NCI-H1436 treated with DMSO at 0.1 percent for 48 hours (cell line): ENCODE measurements around the gene FITM1.

Source experiments
- DNase-seq: peaks from one replicate; lab custom pipeline; 2025; lab: John Stamatoyannopoulos, UW

The FITM1 gene

DNA sequence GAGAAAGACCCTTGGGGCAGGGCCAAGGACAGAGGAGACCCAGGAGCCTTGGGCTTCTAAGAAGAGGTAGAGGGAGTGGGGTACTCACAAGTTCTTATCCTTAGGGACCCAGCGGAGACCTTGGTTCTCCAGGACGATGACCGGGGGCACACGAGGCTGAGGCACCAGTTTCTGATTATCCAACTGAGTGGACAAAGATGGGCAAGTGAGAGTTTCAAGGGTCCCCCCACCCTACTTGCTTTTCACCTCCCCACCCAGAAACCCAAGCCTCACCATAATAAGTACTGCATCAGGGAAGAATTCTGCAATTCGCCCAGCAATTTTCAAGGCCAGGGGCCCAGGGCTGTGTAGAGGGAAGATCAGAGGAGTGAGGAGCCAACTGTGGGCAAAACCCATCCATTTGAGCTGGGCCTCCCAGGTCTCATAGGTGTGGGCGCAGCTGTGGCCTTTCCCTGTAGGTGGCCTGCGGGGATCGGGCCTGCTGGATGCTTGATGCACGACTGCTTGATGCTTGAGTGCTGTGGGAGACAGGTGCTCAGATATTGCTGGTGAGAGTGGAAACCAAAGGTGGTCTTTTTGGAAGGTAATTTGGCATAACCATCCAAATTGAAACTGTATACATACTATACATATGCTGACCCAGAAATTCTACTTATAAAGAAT, 8.9 kb downstream of the FITM1 start:
- DNase-seq: no peak

DNA sequence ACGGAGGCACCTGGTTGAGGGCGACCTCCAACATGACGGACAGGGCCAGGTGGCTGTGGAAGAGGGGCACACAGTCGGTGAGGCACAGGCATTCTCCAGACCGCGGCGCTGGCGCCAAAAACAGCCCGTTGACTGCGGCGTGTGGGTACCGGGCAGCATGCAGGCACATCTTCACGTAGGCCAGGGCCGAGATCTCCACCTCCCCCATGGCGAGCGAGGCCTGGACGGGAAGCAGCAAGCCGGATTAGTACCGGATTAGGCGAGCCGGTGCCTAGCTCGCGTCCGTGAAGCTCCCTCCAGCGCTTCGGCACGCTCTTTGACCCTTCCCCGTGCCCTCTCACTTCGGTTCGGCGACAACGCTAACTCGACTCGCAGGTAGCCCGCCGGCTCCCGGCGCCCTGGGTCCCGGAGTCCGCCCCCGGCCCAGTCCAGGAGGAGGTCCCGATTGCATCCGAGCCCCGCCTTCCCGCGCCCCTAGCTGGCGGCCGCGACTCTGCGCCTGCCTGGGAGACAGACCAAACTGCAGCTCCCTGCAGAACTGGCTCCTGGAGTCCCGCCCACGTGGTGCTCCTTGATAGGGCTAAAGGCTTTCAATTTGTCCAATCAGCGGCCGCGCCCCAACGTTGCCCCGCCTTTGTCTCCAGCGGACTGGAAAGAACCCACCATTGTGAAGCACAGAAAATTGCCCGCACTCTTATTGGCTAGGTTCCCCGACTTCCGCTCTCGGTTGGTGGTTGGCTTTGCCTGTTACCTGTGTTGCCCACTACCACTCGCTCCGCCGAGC, 10.8 kb downstream of the FITM1 start, which contains the start of gene EMC9:
Gene EMC9 (minus strand): TSS at position 495 of the 784 bp plus-strand sequence. CDS start 287 bp downstream, at position 208.
- peak; percentile 99 for DNase-seq

DNA sequence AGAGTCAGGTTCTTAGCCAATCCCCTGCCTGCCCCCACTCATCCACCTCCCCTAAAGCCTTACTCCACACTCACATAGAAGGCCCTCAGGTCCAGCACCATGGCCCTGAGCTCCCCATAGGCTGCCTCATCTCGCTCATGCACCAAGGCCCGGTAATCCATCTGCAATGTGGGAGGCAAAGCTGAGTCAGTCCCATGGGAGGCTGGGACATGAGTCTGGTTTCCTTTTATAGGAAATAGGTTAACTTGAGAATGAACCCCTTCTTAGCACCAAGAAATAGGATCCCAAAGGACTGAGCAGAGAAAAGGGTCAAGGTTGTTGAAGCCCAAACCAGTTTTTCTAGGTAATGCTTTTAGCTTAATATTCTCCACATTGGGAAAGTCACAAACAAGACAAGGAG, 13.1 kb downstream of the FITM1 start:
- DNase-seq: no peak

DNA sequence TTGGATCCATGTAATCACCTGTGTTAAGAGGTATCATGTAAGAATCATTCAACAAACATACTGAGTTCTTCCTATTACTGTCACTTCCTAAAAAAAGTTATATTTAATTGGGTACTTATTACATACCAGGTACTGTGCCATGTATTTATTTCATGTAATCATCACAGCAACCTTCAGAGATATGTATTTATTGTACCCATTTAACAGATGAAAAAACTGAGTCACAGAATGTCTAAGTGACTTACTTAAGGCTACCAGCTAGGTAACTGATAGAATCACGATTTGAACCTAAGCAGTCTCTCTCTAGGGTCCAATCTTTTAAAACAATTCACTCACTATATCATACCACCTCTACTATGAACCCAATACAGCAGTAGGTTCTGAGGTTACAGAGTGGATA, 14.0 kb downstream of the FITM1 start:
- DNase-seq: no peak

DNA sequence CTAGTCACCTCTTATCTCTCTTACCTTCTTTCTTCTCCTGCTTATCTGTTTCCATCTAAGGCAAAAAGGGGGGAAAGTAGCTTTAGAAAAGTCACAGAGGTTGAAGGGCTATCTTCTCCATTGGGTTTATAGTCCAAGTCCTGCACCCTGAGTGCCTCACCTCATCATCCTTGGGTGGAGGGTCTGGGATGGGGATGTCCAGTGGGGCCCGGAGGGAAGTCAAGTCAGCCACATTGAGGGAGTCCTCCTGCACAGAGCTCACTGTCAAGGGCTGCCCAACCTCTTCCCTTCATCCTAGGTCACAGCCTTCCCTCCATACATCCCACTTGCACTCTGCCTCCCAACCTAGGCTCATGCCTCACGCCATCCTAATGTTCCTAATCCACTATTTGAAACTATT, 14.8 kb downstream of the FITM1 start:
- no peak for DNase-seq

DNA sequence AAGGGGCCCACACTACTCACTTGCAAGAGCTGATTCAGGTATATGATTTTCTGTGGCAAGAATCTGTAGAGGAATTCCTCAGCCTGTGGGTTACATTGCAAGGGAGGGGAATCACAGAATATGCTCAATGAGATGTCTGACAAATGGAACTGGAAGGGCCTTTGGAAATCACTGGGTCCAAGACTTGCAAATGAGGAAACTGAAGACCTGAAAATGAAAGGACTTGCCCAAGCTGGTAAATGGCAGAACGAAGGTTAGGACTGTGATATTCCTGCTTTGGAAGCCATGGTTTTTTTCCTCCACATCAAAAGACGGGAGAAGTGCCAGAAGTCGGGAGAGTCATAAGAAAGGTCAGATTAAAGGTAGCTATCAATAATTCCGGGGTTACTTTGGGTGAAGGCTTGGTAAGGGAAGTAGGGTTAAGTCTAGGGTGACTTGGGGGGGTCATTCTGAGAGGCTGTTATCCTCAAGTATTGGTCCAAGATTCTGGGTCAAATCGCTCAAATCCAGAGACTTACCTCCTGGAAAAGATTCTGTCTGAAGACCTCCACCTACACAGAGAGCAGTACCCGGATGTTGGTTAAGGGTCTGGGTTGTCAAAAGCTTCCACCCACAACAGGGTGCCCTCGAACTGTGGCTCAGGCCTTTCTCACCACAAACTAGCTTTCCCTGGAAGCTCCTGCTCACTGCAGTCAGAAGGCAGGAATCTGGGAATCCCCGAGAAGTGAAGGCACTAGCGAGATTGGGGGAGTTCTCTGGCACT, 15.4 kb downstream of the FITM1 start:
- DNase-seq: no peak

DNA sequence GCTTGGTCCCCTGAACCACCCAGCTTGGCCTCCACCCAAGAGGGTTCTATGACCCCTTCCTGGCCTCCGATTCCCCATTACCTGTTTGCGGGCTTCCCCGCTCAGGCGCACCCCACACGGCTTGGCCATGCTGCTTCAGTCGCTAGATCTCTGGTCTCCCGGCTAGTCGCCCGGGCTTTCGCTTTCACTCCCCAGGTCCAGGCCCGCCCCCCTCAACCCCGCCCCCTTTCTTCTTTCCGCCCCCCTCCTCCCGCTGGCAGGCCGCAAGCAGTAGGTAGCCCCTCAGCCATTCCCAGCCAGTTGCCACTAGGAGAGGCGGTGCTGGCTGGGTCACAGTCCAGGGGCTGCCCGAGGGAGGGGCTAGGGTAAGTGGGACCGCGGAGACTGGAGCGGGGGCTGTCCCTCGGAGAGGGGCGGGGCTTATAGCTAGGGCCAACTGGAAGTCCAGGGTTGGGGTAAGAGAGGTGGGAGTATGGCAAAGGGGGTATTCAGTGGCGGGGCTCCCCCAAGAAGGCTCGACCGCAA, 16.1 kb downstream of the FITM1 start, which contains the start of gene PSME2:
Gene PSME2 (minus strand): TSS at position 158 of the 525 bp plus-strand sequence. CDS start 29 bp downstream, at position 129.
- DNase-seq: peak; percentile 87

DNA sequence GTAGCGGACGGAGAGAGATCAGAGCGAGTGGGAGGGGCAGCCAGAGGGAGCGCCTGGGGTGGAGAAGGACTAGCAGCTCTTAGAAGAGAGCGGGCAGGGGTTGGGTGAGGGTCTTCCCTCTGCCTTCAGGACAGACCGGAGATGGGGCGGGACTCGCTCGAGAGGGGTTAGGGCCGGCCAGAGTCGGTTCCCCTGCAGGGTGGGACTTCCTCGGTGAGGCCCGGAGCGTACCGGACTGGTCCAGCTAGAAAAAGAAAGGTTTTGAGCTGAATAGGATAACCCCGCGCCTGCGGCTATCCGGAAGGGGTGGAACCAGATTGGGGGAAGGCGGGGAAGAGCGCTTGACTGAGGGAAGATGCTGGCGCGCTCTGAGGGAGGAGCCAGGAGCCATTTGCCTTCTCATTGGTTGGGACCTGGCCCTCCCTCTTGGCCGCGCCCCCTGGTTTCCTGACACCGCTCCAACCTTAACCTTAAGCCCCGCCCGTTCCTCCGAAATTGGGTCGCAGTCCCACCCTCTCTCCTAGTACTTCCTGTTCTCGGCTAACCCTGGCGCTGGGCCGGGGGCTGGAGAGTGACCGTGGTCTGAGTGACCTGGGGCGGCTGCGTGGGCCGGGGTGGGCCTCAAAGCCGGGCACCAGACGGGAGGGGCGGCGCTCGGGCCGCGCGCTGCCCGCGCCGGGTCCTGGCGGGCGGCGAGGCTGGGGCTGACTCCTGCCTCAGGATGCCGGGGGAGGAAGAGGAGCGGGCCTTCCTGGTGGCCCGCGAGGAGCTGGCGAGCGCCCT, 16.7 kb downstream of the FITM1 start, which contains the start of gene RNF31:
Gene RNF31 (plus strand): TSS at position 521 of the 783 bp plus-strand sequence. CDS start 201 bp downstream, at position 722.
- peak; percentile 93 for DNase-seq

DNA sequence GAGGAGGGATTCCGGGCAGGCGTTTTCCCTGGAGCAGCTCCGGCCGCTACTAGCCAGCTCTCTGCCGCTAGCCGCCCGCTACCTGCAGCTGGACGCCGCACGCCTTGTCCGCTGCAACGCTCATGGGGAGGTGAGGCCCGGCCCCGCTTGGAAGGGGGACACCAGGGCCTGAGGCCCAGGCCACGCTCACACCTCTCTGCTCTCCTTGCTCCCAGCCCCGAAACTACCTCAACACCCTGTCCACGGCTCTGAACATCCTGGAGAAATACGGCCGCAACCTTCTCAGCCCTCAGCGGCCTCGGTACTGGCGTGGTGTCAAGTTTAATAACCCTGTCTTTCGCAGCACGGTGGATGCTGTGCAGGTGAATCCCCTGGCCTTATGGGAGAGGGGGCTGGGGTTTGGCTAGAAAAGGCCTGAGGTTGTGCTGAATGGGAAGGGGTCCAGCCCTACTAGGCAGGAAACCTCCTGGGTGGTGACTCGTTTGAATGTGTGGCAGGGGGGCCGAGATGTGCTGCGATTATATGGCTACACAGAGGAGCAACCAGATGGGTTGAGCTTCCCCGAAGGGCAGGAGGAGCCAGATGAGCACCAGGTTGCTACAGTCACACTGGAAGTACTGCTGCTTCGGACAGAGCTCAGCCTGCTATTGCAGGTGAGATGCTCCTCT, 17.4 kb downstream of the FITM1 start:
- DNase-seq: no peak

DNA sequence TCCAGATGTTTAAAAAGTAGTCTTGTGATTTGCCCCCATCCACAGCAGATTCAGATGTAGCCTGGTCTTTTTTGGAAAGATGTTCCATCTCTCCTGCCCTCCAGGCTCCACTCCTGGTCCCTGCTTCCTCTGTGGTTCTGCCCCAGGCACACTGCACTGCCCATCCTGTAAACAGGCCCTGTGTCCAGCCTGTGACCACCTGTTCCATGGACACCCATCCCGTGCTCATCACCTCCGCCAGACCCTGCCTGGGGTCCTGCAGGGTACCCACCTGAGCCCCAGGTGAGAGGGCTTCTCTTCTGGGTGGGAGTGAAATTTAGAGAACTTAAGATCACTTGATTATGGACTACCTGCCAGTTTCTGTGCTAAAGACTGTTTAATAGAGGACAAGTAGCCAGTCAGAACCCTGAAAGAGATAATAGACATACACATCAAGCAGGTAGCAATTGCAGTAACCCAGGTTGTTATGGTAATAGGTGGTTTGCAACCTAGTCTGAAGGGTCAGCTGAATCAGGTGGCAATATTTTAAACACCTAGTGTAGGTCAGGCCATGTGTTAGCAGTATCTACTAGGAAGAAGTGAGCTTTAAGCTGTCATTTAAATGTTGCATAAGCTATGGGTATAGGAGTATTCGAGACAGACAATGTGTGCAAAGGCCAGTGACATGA, 19.0 kb downstream of the FITM1 start:
- no peak for DNase-seq

DNA sequence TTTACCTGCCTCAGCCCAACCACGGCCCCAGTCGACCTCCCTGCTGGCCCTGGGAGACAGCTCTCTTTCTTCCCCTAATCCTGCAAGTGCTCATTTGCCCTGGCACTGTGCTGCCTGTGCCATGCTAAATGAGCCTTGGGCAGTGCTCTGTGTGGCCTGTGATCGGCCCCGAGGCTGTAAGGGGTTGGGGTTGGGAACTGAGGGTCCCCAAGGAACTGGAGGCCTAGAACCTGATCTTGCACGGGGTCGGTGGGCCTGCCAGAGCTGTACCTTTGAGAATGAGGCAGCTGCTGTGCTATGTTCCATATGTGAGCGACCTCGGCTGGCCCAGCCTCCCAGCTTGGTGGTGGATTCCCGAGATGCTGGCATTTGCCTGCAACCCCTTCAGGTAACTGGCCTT, 19.6 kb downstream of the FITM1 start:
- DNase-seq: no peak

DNA sequence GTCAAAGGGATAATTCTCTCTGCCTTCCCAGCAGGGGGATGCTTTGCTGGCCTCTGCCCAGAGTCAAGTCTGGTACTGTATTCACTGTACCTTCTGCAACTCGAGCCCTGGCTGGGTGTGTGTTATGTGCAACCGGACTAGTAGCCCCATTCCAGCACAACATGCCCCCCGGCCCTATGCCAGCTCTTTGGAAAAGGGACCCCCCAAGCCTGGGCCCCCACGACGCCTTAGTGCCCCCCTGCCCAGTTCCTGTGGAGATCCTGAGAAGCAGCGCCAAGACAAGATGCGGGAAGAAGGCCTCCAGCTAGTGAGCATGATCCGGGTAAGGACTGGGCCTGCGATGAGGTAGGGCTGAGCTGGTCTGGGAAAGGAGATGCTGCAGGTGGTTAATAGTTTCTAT, 20.1 kb downstream of the FITM1 start:
- no peak for DNase-seq

DNA sequence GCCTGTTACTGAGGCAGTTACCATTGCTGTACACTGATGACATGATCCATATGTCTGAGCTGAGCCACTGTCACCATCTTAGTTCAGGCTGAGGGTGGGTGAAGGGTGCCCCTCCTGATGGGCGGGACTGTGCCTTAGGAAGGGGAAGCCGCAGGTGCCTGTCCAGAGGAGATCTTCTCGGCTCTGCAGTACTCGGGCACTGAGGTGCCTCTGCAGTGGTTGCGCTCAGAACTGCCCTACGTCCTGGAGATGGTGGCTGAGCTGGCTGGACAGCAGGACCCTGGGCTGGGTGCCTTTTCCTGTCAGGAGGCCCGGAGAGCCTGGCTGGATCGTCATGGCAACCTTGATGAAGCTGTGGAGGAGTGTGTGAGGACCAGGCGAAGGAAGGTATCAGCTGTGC, 20.5 kb downstream of the FITM1 start:
- DNase-seq: no peak

DNA sequence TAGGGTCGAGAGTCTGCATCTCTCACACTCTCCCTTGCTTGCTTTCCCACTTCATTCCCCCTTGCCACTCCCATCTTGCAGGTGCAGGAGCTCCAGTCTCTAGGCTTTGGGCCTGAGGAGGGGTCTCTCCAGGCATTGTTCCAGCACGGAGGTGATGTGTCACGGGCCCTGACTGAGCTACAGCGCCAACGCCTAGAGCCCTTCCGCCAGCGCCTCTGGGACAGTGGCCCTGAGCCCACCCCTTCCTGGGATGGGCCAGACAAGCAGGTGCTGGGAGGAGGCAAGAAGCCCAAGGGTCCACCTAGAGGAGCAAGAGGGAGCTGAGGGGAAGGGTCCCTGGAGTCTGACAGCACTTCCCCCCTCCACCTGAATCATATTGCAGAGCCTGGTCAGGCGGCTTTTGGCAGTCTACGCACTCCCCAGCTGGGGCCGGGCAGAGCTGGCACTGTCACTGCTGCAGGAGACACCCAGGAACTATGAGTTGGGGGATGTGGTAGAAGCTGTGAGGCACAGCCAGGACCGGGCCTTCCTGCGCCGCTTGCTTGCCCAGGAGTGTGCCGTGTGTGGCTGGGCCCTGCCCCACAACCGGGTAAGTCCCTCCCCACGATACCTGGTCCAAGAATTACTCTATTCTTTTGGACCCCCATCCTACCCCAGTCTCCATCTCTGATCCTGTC, 21.1 kb downstream of the FITM1 start:
- DNase-seq: no peak

DNA sequence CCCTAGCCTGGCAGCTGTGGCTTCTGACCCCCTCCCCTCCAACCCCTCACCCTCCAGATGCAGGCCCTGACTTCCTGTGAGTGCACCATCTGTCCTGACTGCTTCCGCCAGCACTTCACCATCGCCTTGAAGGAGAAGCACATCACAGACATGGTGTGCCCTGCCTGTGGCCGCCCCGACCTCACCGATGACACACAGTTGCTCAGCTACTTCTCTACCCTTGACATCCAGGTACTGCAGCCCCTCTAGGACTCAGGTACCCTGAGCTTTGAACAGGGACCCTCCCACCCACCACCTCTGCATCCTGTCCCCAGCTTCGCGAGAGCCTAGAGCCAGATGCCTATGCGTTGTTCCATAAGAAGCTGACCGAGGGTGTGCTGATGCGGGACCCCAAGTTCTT, 24.6 kb downstream of the FITM1 start:
- no peak for DNase-seq

DNA sequence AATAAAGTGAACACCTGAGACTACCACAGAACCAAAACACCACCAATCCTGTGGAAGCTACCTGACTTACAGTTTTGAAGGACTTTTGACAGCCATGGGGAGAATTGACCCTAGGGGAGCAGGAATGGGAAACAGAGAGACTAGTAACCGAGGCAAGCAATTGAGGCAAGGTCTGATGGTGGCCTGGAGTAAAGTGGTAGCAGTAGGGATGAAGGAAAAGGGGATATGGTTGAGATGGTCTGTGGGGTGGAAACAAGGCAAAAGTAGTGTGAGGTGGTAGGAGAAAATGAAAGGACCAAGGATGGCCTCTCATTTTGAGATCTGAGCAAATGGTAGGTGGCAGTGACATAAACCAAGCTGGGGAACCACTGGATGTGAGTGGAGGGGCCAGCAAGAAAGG, 26.4 kb downstream of the FITM1 start:
- no peak for DNase-seq

DNA sequence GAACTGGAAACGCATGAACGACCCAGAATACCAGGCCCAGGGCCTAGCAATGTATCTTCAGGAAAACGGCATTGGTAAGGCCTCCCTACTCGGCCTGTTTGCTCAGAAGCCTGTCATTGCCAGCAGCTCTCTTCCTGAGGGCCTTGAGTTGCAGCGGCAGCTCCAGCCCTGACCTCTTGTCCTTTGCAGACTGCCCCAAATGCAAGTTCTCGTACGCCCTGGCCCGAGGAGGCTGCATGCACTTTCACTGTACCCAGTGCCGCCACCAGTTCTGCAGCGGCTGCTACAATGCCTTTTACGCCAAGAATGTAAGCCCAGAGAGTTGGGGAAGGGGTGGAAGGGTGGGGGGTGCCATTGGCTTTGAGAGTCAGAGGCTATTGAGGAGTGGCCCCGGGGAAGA, 26.9 kb downstream of the FITM1 start:
- no peak for DNase-seq

DNA sequence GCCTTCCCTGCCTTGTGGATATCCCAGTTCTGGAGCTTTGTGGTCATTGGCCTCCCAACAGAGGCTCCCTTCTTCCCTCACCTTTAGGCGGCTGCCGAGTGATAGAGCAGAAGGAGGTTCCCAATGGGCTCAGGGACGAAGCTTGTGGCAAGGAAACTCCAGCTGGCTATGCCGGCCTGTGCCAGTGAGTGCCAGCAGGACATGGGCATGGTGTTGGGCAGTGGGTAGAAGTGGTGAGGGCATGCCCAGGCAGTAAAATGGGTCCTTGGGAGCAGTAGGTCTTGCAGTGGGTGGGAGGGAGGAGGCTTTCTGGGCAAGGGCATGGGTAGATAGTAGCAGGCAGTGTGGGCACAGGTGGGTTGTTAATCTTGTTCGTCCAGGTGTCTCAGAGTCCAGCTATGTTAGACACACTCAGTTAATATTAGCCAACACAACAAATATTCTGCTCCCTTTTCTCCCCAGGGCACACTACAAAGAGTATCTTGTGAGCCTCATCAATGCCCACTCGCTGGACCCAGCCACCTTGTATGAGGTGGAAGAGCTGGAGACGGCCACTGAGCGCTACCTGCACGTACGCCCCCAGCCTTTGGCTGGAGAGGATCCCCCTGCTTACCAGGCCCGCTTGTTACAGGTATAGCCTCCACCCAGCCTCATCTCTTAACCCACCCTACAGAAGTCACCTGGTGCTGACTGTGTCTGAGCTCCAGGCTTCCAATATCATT, 29.5 kb downstream of the FITM1 start:
- DNase-seq: no peak

DNA sequence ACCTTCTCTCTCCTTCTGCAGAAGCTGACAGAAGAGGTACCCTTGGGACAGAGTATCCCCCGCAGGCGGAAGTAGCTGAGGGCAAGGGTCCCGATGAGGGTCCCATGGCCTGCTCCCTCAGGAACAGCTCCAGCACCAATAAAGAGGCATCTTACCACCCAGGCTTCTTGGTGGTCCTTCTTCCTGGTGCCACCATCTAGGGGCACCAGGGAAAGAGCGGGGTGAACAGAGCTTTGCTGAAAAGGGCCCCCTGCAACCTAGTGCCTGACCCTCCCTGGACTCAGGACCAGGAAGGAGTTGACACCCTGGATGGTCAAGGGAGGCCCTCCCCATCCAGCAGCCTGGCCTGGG, 30.0 kb downstream of the FITM1 start:
- DNase-seq: no peak
